A673 (cell line): Measurements from ENCODE around the gene KCNH8. TPM values are rescaled to one million over a fixed set of nuclear protein-coding genes. Genes with fewer than 3 reads are reported as not detected.

ENCODE experiments used
- BruUV-seq: library from RNA; stranded (reverse); fragments of 400-500 nt; replicated peaks from 2 replicates; lab custom pipeline; 2021; lab: Mats Ljungman, UMichigan
- CTCF ChIA-PET: fragments of 300-600 bp; sonication (Branson Sonifier 250); formaldehyde crosslinking; loops from one replicate; lab custom pipeline; 2022; ENCODE audit warnings: antibody characterized with exemption; lab: Charles Lee
- POLR2A ChIA-PET: fragments of 300-600 bp; sonication (Branson Sonifier 250); formaldehyde crosslinking; loops from one replicate; lab custom pipeline; 2022; ENCODE audit warnings: antibody characterized with exemption; ENCODE audit not compliant: low non-redundant PET; lab: Charles Lee
- DNase-seq: peaks from one replicate; pipeline ENCODE4 v3.0.0-alpha.2; 2015; ENCODE audit warnings: low spot score
- H3K27ac ChIP-seq: fragments of 200-600 bp; sonication (generic); 2 replicates; pipeline ENCODE4 v1.5.1; 2016; ENCODE audit warnings: mixed run types, low read depth, mild to moderate bottlenecking, mixed read lengths, antibody characterized with exemption, low read length; ENCODE audit not compliant: poor library complexity, severe bottlenecking
- H3K27me3 ChIP-seq: fragments of 200-600 bp; sonication (generic); replicated peaks from 2 replicates; pipeline ENCODE4 v1.6.1; 2017; ENCODE audit warnings: mixed run types, low read depth, mild to moderate bottlenecking, mixed read lengths, antibody characterized with exemption, low read length; ENCODE audit not compliant: insufficient read depth, poor library complexity
- H3K36me3 ChIP-seq: fragments of 200-600 bp; sonication (generic); 2 replicates; pipeline ENCODE4 v1.6.1; 2016; ENCODE audit warnings: mixed run types, mild to moderate bottlenecking, mixed read lengths, antibody characterized with exemption, low read length; ENCODE audit not compliant: insufficient read depth, poor library complexity, severe bottlenecking
- H3K4me1 ChIP-seq: fragments of 200-600 bp; sonication (generic); 2 replicates; pipeline ENCODE4 v1.6.1; 2017; ENCODE audit warnings: mixed run types, mild to moderate bottlenecking, mixed read lengths, antibody characterized with exemption, low read length; ENCODE audit not compliant: insufficient read depth, poor library complexity, severe bottlenecking
- H3K4me3 ChIP-seq: fragments of 200-600 bp; sonication (generic); 2 replicates; pipeline ENCODE4 v1.5.1; 2016; ENCODE audit warnings: low read depth, mixed run types, mild to moderate bottlenecking, mixed read lengths, low read length; ENCODE audit not compliant: poor library complexity, severe bottlenecking
- H3K9me3 ChIP-seq: fragments of 200-600 bp; sonication (generic); 2 replicates; pipeline ENCODE4 v1.6.1; 2016; ENCODE audit warnings: mixed run types, low read depth, mild to moderate bottlenecking, mixed read lengths, antibody characterized with exemption, low read length; ENCODE audit not compliant: poor library complexity, severe bottlenecking
- CTCF ChIP-seq: fragments of 300-800, 200-600 bp; sonication (generic); conservative IDR thresholded peaks from 2 replicates; pipeline ENCODE4 v1.5.1; 2017; ENCODE audit warnings: low read depth, mild to moderate bottlenecking, antibody characterized with exemption, low read length, moderate library complexity, mixed read lengths
- EZH2 ChIP-seq: fragments of 200-600 bp; sonication (generic); IDR thresholded peaks from 2 replicates; pipeline ENCODE4 v1.6.1; 2017; ENCODE audit warnings: borderline replicate concordance, low read depth, mild to moderate bottlenecking, mixed read lengths, antibody characterized with exemption, low read length; ENCODE audit not compliant: poor library complexity, severe bottlenecking
- intact Hi-C: fragments of 100-400 bp; cut with micrococcal nuclease; formaldehyde crosslinking; loops from one replicate; pipeline ENCODE4 v1.10.0; 2022; ENCODE audit not compliant: unreplicated experiment
- total RNA-seq: library from RNA; stranded (reverse); gene quantifications from 2 replicates; pipeline ENCODE4 v1.2.3, GENCODE V29; 2021

KCNH8 gene
- total RNA-seq, 1 experiment from 2014 or later, result not detected

- CTCF ChIA-PET, result no interaction called here
- Histone ChIP-seq H3K4me1 (no peaks in the 10 kb centered on the region), H3K27me3 (no peaks in the 10 kb centered on the region), H3K36me3 (no peaks in the 10 kb centered on the region), H3K9me3 (no peaks in the 10 kb centered on the region), H3K4me3 (no peak overlapping the region), H3K27ac (no peak overlapping the region)
- DNase-seq, result no peak
- POLR2A ChIA-PET, result no interaction called here
- BruUV-seq, result no TSS peak
- no peak for TF ChIP-seq CTCF
- no peak for TF ChIP-seq EZH2
- intact Hi-C loops, result no loop called here
These were observed 217.2 kb downstream of the KCNH8 start for GRCh38 chr3:19365471-19365870.

- H3K4me1 ChIP-seq, result no peaks in the 10 kb centered on the region
- CTCF ChIA-PET, result no interaction called here
- no peak for TF ChIP-seq CTCF
- no peak for TF ChIP-seq EZH2
- no peak for DNase-seq
- H3K9me3 ChIP-seq, result peaks cover 4% of the 10 kb centered on the region
- BruUV-seq, result no TSS peak
- no peaks in the 10 kb centered on the region for H3K36me3 ChIP-seq
- no peaks in the 10 kb centered on the region for H3K27me3 ChIP-seq
- no peak overlapping the region for H3K27ac ChIP-seq
- intact Hi-C loops, result no loop called here
- no peak overlapping the region for H3K4me3 ChIP-seq
- POLR2A ChIA-PET, result no interaction called here
These were observed 236.6 kb downstream of the KCNH8 start for GRCh38 chr3:19384868-19385267.

- Histone ChIP-seq H3K4me3 (no peak overlapping the region), H3K36me3 (no peaks in the 10 kb centered on the region), H3K27ac (no peak overlapping the region), H3K9me3 (peaks cover 7% of the 10 kb centered on the region), H3K27me3 (no peaks in the 10 kb centered on the region), H3K4me1 (no peaks in the 10 kb centered on the region)
- intact Hi-C loops, result no loop called here
- TF ChIP-seq EZH2, result no peak
- no peak for TF ChIP-seq CTCF
- ChIA-PET CTCF (no interaction called here), POLR2A (no interaction called here)
- no peak for DNase-seq
- no TSS peak for BruUV-seq
These were observed 243.8 kb downstream of the KCNH8 start for GRCh38 chr3:19392150-19392549.
